ENCODE data around the gene NRSN1.

Gene NRSN1

DNA sequence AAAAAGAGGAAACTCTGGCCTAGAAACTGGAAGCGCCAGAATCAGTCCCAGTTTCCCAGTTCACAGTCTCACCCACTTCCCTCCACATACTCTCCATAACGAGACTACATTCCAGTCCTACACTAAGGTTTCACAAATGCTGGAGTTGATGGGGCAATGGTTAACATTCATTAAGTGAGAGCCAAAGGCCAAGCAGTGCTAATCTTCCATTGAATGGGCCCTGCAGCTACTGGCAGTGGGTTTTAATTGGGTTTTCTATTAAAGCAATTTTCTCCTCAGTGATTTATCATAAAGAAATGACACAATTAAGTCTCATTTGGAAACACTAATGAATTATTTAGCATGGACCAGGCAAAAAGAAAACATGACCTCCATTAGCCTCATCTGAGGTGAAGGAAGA, 20.8 kb upstream of the NRSN1 start:
- TF ChIP-seq CTCF (IDR thresholded peaks at IDR 0.05; ENCODE audit: low read depth, low read length, poor library complexity, severe bottlenecking) (no peak), EZH2phosphoT487 (IDR thresholded peaks at IDR 0.05; ENCODE audit: borderline replicate concordance, low read length) (no peak)
- Histone ChIP-seq H3K4me3 (ENCODE audit: low read length) (no peak overlapping the region), H3K9me3 (ENCODE audit: control insufficient read depth, insufficient read depth, low read length) (no peaks in the 10 kb centered on the region), H3K9me2 (replicated peaks; ENCODE audit: control insufficient read depth, low read length) (no peaks in the 10 kb centered on the region), H3F3A (ENCODE audit: control insufficient read depth, insufficient read depth) (no peaks in the 10 kb centered on the region), H3K27me3 (ENCODE audit: control insufficient read depth, low read length) (no peaks in the 10 kb centered on the region), H4K20me1 (ENCODE audit: control insufficient read depth, insufficient read depth, low read depth, low read length) (no peaks in the 10 kb centered on the region), H3K4me2 (ENCODE audit: low read length) (no peak overlapping the region), H3K27ac (ENCODE audit: low read depth, low read length) (no peak overlapping the region), H3K4me1 (ENCODE audit: control insufficient read depth, low read length) (no peaks in the 10 kb centered on the region), H3K79me2 (ENCODE audit: control insufficient read depth, low read length) (no peaks in the 10 kb centered on the region), H3K36me3 (ENCODE audit: control insufficient read depth, low read length) (no peaks in the 10 kb centered on the region)

GRCh38 chr6:24106291-24106690, 19.7 kb upstream of the NRSN1 start:
- no peaks in the 10 kb centered on the region for H3K4me1 ChIP-seq (ENCODE audit: control insufficient read depth, low read length)
- no peaks in the 10 kb centered on the region for H4K20me1 ChIP-seq (ENCODE audit: control insufficient read depth, insufficient read depth, low read depth, low read length)
- H3K79me2 ChIP-seq (ENCODE audit: control insufficient read depth, low read length), result no peaks in the 10 kb centered on the region
- no peaks in the 10 kb centered on the region for H3K36me3 ChIP-seq (ENCODE audit: control insufficient read depth, low read length)
- no peaks in the 10 kb centered on the region for H3K9me3 ChIP-seq (ENCODE audit: control insufficient read depth, insufficient read depth, low read length)
- no peaks in the 10 kb centered on the region for H3K9me2 ChIP-seq (replicated peaks; ENCODE audit: control insufficient read depth, low read length)
- H3F3A ChIP-seq (ENCODE audit: control insufficient read depth, insufficient read depth), result no peaks in the 10 kb centered on the region
- H3K4me3 ChIP-seq (ENCODE audit: low read length), result no peak overlapping the region
- H3K27ac ChIP-seq (ENCODE audit: low read depth, low read length), result no peak overlapping the region
- TF ChIP-seq EZH2phosphoT487 (IDR thresholded peaks at IDR 0.05; ENCODE audit: borderline replicate concordance, low read length) (no peak), CTCF (IDR thresholded peaks at IDR 0.05; ENCODE audit: low read depth, low read length, poor library complexity, severe bottlenecking) (no peak)
- H3K27me3 ChIP-seq (ENCODE audit: control insufficient read depth, low read length), result no peaks in the 10 kb centered on the region
- H3K4me2 ChIP-seq (ENCODE audit: low read length), result no peak overlapping the region

GRCh38 chr6:24107294-24107693, 18.7 kb upstream of the NRSN1 start:
- TF ChIP-seq CTCF (IDR thresholded peaks at IDR 0.05; ENCODE audit: low read depth, low read length, poor library complexity, severe bottlenecking), result no peak
- no peak for TF ChIP-seq EZH2phosphoT487 (IDR thresholded peaks at IDR 0.05; ENCODE audit: borderline replicate concordance, low read length)
- Histone ChIP-seq H3F3A (ENCODE audit: control insufficient read depth, insufficient read depth) (no peaks in the 10 kb centered on the region), H3K79me2 (ENCODE audit: control insufficient read depth, low read length) (no peaks in the 10 kb centered on the region), H3K4me1 (ENCODE audit: control insufficient read depth, low read length) (no peaks in the 10 kb centered on the region), H3K4me3 (ENCODE audit: low read length) (no peak overlapping the region), H3K27me3 (ENCODE audit: control insufficient read depth, low read length) (no peaks in the 10 kb centered on the region), H3K9me3 (ENCODE audit: control insufficient read depth, insufficient read depth, low read length) (no peaks in the 10 kb centered on the region), H3K9me2 (replicated peaks; ENCODE audit: control insufficient read depth, low read length) (no peaks in the 10 kb centered on the region), H3K4me2 (ENCODE audit: low read length) (no peak overlapping the region), H3K27ac (ENCODE audit: low read depth, low read length) (no peak overlapping the region), H4K20me1 (ENCODE audit: control insufficient read depth, insufficient read depth, low read depth, low read length) (no peaks in the 10 kb centered on the region), H3K36me3 (ENCODE audit: control insufficient read depth, low read length) (no peaks in the 10 kb centered on the region)

GRCh38 chr6:24108056-24108455, 18.0 kb upstream of the NRSN1 start:
- Histone ChIP-seq H3K36me3 (ENCODE audit: control insufficient read depth, low read length) (no peaks in the 10 kb centered on the region), H3F3A (ENCODE audit: control insufficient read depth, insufficient read depth) (no peaks in the 10 kb centered on the region), H3K4me1 (ENCODE audit: control insufficient read depth, low read length) (no peaks in the 10 kb centered on the region), H3K79me2 (ENCODE audit: control insufficient read depth, low read length) (no peaks in the 10 kb centered on the region), H3K4me2 (ENCODE audit: low read length) (no peak overlapping the region), H4K20me1 (ENCODE audit: control insufficient read depth, insufficient read depth, low read depth, low read length) (no peaks in the 10 kb centered on the region), H3K9me2 (replicated peaks; ENCODE audit: control insufficient read depth, low read length) (no peaks in the 10 kb centered on the region), H3K27ac (ENCODE audit: low read depth, low read length) (no peak overlapping the region), H3K9me3 (ENCODE audit: control insufficient read depth, insufficient read depth, low read length) (no peaks in the 10 kb centered on the region), H3K27me3 (ENCODE audit: control insufficient read depth, low read length) (no peaks in the 10 kb centered on the region), H3K4me3 (ENCODE audit: low read length) (no peak overlapping the region)
- TF ChIP-seq EZH2phosphoT487 (IDR thresholded peaks at IDR 0.05; ENCODE audit: borderline replicate concordance, low read length) (no peak), CTCF (IDR thresholded peaks at IDR 0.05; ENCODE audit: low read depth, low read length, poor library complexity, severe bottlenecking) (no peak)
